Stimulated activated CD4-positive, alpha-beta T cell treated with anti-CD3 and anti-CD28 coated beads, Interleukin-1b, Interleukin-23, amount 100 ng/mL, for 1 hour (primary cell): ENCODE measurements around the gene CHST11.
A peak's percentile ranks its signal among the peaks of the same experiment; 100 is the strongest.

Experiments
- DNase-seq, 2 donors: peaks; one replicate each; pipeline ENCODE4 v3.0.0-alpha.2; 2020; ENCODE audit warnings: low read depth in 2 of 2

CHST11 gene

GRCh38 chr12:104719700-104720338 is 263.1 kb downstream of the CHST11 start:
- no peak for DNase-seq

- peak in 1 of 2 donors; percentile 28 for DNase-seq
Measured at GRCh38 chr12:104720339-104721038, 263.7 kb downstream of the CHST11 start.

GRCh38 chr12:104721039-104721405 is 264.3 kb downstream of the CHST11 start:
- DNase-seq, result no peak

GRCh38 chr12:104721936-104722335 is 265.2 kb downstream of the CHST11 start:
- DNase-seq, result no peak

- DNase-seq, result no peak
Measured at GRCh38 chr12:104722601-104723534, 266.1 kb downstream of the CHST11 start.

GRCh38 chr12:104723895-104724294 is 267.1 kb downstream of the CHST11 start:
- DNase-seq, result no peak

GRCh38 chr12:104724992-104725585 is 268.3 kb downstream of the CHST11 start:
- no peak for DNase-seq

- DNase-seq, result no peak
Measured at GRCh38 chr12:104725610-104726009, 268.9 kb downstream of the CHST11 start.

- DNase-seq, result no peak
Measured at GRCh38 chr12:104727726-104728465, 271.1 kb downstream of the CHST11 start.

GRCh38 chr12:104729091-104729490 is 272.3 kb downstream of the CHST11 start:
- DNase-seq, result no peak

GRCh38 chr12:104729610-104730446 is 273.1 kb downstream of the CHST11 start:
- no peak for DNase-seq

GRCh38 chr12:104730763-104731162 is 274.0 kb downstream of the CHST11 start:
- no peak for DNase-seq

GRCh38 chr12:104733717-104734175 is 277.0 kb downstream of the CHST11 start:
- no peak for DNase-seq

GRCh38 chr12:104734541-104735095 is 277.9 kb downstream of the CHST11 start:
- DNase-seq, result no peak

- no peak for DNase-seq
Measured at GRCh38 chr12:104735801-104736200, 279.1 kb downstream of the CHST11 start.

- DNase-seq, result no peak
Measured at GRCh38 chr12:104736307-104736706, 279.6 kb downstream of the CHST11 start.

- DNase-seq, result no peak
Measured at GRCh38 chr12:104737113-104737512, 280.4 kb downstream of the CHST11 start.

- DNase-seq, result no peak
Measured at GRCh38 chr12:104737791-104738301, 281.1 kb downstream of the CHST11 start.

- DNase-seq, result no peak
Measured at GRCh38 chr12:104738331-104738730, 281.6 kb downstream of the CHST11 start.
